Loucy (cell line): ENCODE measurements around the gene ZFYVE1.

ENCODE experiments used
- CTCF ChIP-seq: fragments of 200-600 bp; sonication (generic); conservative IDR thresholded peaks from 2 replicates; pipeline ENCODE4 v1.5.1; 2014; ENCODE audit warnings: mild to moderate bottlenecking, antibody characterized with exemption, low read length
- EZH2phosphoT487 ChIP-seq: fragments of 200-600 bp; IDR thresholded peaks from 2 replicates; pipeline ENCODE4 v1.6.1; 2018; ENCODE audit warnings: antibody characterized with exemption, mild to moderate bottlenecking, moderate library complexity, borderline replicate concordance

DNA sequence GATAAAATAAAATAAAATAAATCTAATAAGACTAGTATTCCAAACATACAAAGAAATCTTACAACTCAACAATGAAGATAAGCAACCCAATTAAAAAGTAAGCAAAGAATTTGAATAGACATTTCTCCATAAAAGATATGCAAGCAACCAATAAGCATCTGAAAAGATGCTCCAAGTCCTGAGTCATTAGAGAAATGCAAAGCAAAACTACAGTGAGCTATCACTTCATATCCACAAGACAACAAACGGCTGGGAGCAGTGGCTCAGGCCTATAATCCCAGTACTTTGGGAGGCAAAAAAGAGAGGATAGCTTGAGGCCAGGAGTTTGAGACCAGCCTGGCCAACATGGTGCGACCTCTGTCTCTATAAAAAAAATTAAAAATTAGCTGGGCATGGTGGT lies 26.8 kb downstream of the ZFYVE1 start:
- TF ChIP-seq CTCF, result no peak
- TF ChIP-seq EZH2phosphoT487, result no peak
